ENCODE measurements around the gene CAMK1D. TPM values are rescaled to one million over a fixed set of nuclear protein-coding genes. Genes with fewer than 3 reads are reported as not detected.

CAMK1D gene
- total RNA-seq, 1 donor from 2014 or later: 1.0 TPM

- no peak overlapping the region for H3K4me3 ChIP-seq (ENCODE audit: low read depth, low read length)
- no peak for TF ChIP-seq CTCF (conservative IDR thresholded peaks at IDR 0.05; ENCODE audit: low read depth, low read length)
- no peak for DNase-seq (ENCODE audit: low read depth)
These were observed 219.2 kb downstream of the CAMK1D start for GRCh38 chr10:12568391-12569009.

- no peak for TF ChIP-seq CTCF (conservative IDR thresholded peaks at IDR 0.05; ENCODE audit: low read depth, low read length)
These were observed 222.9 kb downstream of the CAMK1D start for GRCh38 chr10:12572281-12572680.

GRCh38 chr10:12577610-12578009, 228.3 kb downstream of the CAMK1D start:
- no peak for DNase-seq (ENCODE audit: low read depth)
- no peak for TF ChIP-seq CTCF (conservative IDR thresholded peaks at IDR 0.05; ENCODE audit: low read depth, low read length)
- no peak overlapping the region for H3K4me3 ChIP-seq (ENCODE audit: low read depth, low read length)

More at GRCh38 chr10:12572281-12572680, 222.9 kb downstream of the CAMK1D start:
- no peak for DNase-seq (ENCODE audit: low read depth)
- no peak overlapping the region for H3K4me3 ChIP-seq (ENCODE audit: low read depth, low read length)

GRCh38 chr10:12579954-12580858, 230.9 kb downstream of the CAMK1D start:
- H3K4me3 ChIP-seq (ENCODE audit: low read depth, low read length): no peak overlapping the region
- DNase-seq (ENCODE audit: low read depth): peak; percentile 86
- TF ChIP-seq CTCF (conservative IDR thresholded peaks at IDR 0.05; ENCODE audit: low read depth, low read length): no peak

- DNase-seq (ENCODE audit: low read depth): no peak
- TF ChIP-seq CTCF (conservative IDR thresholded peaks at IDR 0.05; ENCODE audit: low read depth, low read length): no peak
- no peak overlapping the region for H3K4me3 ChIP-seq (ENCODE audit: low read depth, low read length)
These were observed 234.7 kb downstream of the CAMK1D start for GRCh38 chr10:12583891-12584595.

- H3K4me3 ChIP-seq (ENCODE audit: low read depth, low read length): no peak overlapping the region
- DNase-seq (ENCODE audit: low read depth): no peak
- no peak for TF ChIP-seq CTCF (conservative IDR thresholded peaks at IDR 0.05; ENCODE audit: low read depth, low read length)
These were observed 237.4 kb downstream of the CAMK1D start for GRCh38 chr10:12586741-12587140.

Data from epithelial cell of proximal tubule (primary cell).